Stimulated activated CD8-positive, alpha-beta memory T cell treated with anti-CD3 and anti-CD28 coated beads, Interleukin-7, amount 100 ng/mL, for 48 hours (primary cell): ENCODE measurements around the gene KCNN3.

Experiments used
- DNase-seq, 2 donors: peaks; one replicate each; pipeline ENCODE4 v3.0.0-alpha.2; 2020; ENCODE audit warnings: low read depth in 1 of 2; ENCODE audit errors: extremely low read depth in 1 of 2

KCNN3 gene

GRCh38 chr1:154881820-154882535, 11.9 kb upstream of the KCNN3 start:
- DNase-seq = no peak

- no peak for DNase-seq
Observed at GRCh38 chr1:154880671-154881070, 10.6 kb upstream of the KCNN3 start.

- DNase-seq = no peak
Observed at GRCh38 chr1:154879038-154879421, 8.9 kb upstream of the KCNN3 start.

- peak; percentile 32 to 53 for DNase-seq
Observed at GRCh38 chr1:154878371-154879037, 8.4 kb upstream of the KCNN3 start.

- DNase-seq = no peak
Observed at GRCh38 chr1:154877370-154877974, 7.4 kb upstream of the KCNN3 start.

- no peak for DNase-seq
Observed at GRCh38 chr1:154876842-154877369, 6.8 kb upstream of the KCNN3 start.

GRCh38 chr1:154874465-154874864, 4.4 kb upstream of the KCNN3 start:
- no peak for DNase-seq

GRCh38 chr1:154873321-154873950, 3.4 kb upstream of the KCNN3 start:
- no peak for DNase-seq

GRCh38 chr1:154871374-154871773, 1.3 kb upstream of the KCNN3 start:
- no peak for DNase-seq

GRCh38 chr1:154870734-154871133, 653 bp upstream of the KCNN3 start:
- DNase-seq = no peak

GRCh38 chr1:154869351-154870114, 548 bp downstream of the KCNN3 start:
- no peak for DNase-seq

GRCh38 chr1:154867841-154868605, 2.1 kb downstream of the KCNN3 start:
- DNase-seq = no peak

GRCh38 chr1:154867064-154867825, 2.8 kb downstream of the KCNN3 start:
- DNase-seq = peak; percentile 19 to 32

- no peak for DNase-seq
Observed at GRCh38 chr1:154866257-154867063, 3.6 kb downstream of the KCNN3 start.

- DNase-seq = no peak
Observed at GRCh38 chr1:154865442-154866256, 4.4 kb downstream of the KCNN3 start.

GRCh38 chr1:154864189-154864975, 5.7 kb downstream of the KCNN3 start:
- no peak for DNase-seq
